ENCODE data around the gene PCDHGA1. TPM values are rescaled to one million over a fixed set of nuclear protein-coding genes. Genes with fewer than 3 reads are reported as not detected.

The PCDHGA1 gene
- polyA plus RNA-seq, 4 donors = 0.47 to 1.1 (median 0.84) TPM

DNA sequence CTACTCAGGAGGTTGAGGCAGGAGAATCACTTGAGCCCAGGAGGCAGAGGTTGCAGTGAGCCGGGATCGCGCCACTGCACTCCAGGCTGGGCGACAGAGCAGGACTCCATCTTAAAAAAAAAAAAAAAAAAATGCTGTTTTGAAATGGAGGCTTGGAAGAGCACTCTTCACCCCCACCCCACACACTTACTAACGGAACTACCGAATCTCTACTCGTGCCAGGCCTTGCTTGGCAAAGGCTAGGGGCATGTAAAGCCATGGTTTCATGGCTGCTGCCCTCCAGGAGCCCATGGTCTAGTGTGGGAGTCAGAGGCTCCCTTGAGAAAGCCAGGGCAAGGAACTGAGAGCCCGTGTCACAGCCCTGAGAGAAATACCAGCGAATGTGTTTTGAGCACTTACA, 179.8 kb downstream of the PCDHGA1 start:
- DNase-seq (ENCODE audit: low read depth in 4 of 4, low spot score in 3 of 4) = no peak

DNA sequence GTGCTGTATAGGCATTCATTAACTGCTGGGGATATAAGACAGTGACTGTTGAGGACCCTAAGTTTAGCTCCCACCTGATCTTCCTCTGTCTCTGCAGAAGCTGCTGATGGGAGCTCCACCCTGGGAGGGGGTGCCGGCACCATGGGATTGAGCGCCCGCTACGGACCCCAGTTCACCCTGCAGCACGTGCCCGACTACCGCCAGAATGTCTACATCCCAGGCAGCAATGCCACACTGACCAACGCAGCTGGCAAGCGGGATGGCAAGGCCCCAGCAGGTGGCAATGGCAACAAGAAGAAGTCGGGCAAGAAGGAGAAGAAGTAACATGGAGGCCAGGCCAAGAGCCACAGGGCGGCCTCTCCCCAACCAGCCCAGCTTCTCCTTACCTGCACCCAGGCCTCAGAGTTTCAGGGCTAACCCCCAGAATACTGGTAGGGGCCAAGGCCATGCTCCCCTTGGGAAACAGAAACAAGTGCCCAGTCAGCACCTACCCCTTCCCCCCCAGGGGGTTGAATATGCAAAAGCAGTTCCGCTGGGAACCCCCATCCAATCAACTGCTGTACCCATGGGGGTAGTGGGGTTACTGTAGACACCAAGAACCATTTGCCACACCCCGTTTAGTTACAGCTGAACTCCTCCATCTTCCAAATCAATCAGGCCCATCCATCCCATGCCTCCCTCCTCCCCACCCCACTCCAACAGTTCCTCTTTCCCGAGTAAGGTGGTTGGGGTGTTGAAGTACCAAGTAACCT, 180.7 kb downstream of the PCDHGA1 start:
- DNase-seq (ENCODE audit: low read depth in 4 of 4, low spot score in 3 of 4) = no peak

DNA sequence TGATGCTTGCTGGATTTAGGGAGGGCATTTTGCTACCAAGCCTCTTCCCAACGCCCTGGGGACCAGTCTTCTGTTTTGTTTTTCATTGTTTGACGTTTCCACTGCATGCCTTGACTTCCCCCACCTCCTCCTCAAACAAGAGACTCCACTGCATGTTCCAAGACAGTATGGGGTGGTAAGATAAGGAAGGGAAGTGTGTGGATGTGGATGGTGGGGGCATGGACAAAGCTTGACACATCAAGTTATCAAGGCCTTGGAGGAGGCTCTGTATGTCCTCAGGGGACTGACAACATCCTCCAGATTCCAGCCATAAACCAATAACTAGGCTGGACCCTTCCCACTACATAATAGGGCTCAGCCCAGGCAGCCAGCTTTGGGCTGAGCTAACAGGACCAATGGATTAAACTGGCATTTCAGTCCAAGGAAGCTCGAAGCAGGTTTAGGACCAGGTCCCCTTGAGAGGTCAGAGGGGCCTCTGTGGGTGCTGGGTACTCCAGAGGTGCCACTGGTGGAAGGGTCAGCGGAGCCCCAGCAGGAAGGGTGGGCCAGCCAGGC, 181.5 kb downstream of the PCDHGA1 start:
- no peak for DNase-seq (ENCODE audit: low read depth in 4 of 4, low spot score in 3 of 4)

- DNase-seq (ENCODE audit: low read depth in 4 of 4, low spot score in 3 of 4) = no peak
Observed at GRCh38 chr5:141512390-141512910, 182.1 kb downstream of the PCDHGA1 start.

DNA sequence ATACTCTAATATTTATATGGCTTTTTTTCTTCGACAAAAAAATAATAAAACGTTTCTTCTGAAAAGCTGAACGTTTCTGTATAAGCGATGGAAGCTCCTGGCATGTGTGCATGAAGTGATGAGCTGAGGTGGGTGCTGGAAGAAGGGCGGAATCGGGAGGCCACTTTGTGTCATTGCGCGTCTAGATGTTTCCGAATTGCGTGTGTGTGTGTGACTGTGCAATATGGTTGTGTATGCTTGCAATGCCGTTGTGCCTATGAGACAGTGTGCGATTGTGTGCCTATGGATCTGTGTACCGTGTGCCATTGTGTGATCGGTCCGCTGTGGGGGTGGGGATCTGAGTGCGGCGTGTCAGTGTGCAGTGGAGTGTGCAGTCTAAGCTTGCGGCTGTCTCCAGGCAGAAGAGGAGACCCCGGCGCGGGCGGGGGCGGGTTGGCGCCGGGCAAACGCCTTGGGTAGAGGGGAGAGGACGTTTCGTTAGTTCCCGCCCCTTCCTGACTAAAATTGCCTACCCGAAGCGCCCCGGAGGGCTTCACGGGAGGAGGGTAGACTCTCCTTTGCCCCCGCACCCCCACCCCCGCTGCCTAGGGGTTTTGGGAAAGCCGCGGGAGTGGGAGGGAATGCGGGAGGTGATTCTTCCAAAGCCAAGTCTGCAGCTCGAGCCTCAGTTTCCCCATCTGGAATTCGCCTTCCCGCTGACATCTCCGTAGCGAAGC, 182.8 kb downstream of the PCDHGA1 start:
- no peak for DNase-seq (ENCODE audit: low read depth in 4 of 4, low spot score in 3 of 4)

DNA sequence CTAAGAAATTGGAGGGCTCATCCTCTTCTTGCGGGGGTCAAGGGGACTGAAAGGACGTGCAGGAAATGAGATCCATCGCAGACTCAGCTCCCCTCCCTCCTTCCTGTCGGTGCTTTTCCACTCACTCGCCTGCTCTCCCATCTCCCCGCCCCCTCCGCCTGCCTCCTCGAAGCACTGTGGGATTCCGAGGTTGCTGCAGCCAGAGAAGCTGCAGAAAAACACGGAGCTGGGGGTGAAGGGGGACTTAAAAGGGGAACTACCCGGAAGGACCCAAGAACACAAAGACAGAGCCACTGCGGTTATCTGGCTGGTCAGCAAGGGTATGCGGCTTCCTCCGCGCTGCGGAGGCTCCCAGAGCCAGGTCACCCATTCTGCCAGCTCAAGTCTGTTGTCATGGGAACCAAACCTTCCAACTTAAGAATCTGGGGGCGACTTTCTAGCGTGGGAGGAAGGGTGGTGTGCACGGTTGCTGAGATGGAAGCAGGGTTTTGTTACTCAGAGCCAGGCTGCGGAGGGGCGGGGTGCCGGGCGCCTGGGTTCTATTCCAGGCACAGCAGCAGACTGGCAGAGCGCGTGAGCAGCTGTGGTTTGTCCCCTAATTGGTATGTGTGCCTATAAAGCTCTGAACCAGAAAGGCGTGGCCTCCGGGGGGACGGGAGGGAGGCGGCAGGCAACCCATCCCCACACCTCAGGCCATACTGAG, 183.5 kb downstream of the PCDHGA1 start:
- peak in 1 of 4 donors; percentile 77 for DNase-seq (ENCODE audit: low read depth in 4 of 4, low spot score in 3 of 4)

- no peak for DNase-seq (ENCODE audit: low read depth in 4 of 4, low spot score in 3 of 4)
Observed at GRCh38 chr5:141514330-141515133, 184.2 kb downstream of the PCDHGA1 start.

GRCh38 chr5:141515141-141515540, 184.8 kb downstream of the PCDHGA1 start:
- DNase-seq (ENCODE audit: low read depth in 4 of 4, low spot score in 3 of 4) = no peak

DNA sequence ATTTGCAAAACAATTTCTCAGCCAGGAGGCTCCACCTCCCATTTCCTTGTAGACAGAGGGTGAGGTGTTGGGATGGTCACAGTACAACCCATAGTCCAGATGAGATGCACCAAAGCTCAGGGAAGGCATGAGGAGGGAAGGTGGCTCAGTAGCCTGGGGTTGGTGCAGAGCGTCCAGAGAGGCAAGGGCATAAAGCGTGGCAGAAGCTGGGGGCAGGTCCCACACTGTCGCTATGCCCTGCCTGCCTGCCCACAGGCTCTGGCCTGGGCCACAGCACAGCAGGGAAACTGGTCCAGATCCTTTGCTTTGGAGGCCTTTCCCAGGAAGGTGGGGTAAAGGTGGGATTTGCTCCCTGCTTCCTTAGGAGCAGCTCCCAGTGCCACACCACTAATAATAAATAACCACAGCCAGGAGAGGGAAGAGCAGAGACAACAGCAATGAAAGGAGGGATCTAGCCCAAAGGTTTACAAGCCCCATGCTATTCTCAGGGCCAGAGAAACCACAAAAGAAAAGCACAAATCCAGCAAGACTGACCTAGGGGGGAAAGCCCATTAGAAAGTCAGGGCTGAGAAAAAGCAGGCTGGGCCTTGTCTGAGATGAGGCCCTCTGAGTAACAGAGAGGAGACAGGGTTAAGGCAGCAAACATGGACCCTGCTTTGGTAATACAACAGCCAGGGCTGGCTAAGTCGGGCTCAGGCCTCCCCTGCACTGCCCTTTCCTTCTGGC, 185.8 kb downstream of the PCDHGA1 start:
- DNase-seq (ENCODE audit: low read depth in 4 of 4, low spot score in 3 of 4) = no peak

DNA sequence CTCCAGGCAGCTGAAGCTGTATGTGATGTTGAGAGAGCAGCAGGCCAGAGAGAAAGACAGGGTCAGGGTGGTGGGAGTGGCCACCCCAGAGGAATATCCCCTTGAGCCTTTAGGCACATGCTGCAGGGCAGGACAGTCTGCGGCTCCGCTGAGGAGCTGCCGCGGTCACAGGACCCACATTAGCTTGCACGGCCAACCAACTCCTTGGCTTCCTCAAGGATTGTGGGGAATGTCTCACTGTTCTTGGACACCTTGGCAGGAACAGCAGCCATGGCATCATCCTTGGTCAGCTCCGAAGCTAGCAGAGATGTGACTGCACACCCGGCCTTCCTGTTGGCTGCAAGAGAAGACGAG, 186.3 kb downstream of the PCDHGA1 start:
- DNase-seq (ENCODE audit: low read depth in 4 of 4, low spot score in 3 of 4) = no peak

GRCh38 chr5:141517312-141517711, 187.0 kb downstream of the PCDHGA1 start:
- DNase-seq (ENCODE audit: low read depth in 4 of 4, low spot score in 3 of 4) = no peak

DNA sequence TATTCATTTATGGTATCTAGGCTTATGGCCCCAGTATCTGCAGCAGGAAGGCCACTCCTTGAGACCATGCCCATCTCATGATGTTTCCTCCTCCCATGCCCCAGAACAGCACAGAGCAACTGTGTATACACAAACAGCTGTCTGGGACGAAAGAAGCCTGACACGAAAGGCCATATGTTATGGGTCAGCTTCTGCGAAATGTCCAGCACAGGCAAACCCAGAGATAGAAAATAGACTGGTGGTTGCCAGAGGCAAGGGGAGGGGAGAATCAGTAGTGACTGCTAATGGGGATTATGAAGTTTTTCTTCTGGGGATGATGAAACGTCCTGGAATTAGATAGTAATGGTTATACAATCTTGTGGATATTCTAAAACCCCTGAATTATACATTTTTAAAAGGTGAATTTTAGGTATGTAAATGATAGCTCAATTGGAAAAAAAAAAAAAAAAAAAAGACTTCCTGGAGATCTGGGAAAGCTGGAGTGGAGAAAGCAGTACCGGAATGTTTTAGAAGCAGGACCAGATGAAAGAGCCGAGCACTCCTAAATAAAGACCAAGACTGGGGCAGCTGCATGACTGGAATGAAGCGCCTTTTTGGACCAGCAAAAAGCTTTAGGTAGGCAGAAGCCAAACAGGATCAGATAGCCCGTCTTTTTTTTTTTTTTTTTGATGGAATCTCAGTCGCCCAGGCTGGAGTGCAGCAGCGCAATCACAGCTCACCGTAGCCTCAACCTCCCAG, 187.7 kb downstream of the PCDHGA1 start:
- DNase-seq (ENCODE audit: low read depth in 4 of 4, low spot score in 3 of 4) = no peak

GRCh38 chr5:141518618-141519015, 188.3 kb downstream of the PCDHGA1 start:
- no peak for DNase-seq (ENCODE audit: low read depth in 4 of 4, low spot score in 3 of 4)

GRCh38 chr5:141519605-141520565, 189.6 kb downstream of the PCDHGA1 start:
- no peak for DNase-seq (ENCODE audit: low read depth in 4 of 4, low spot score in 3 of 4)

DNA sequence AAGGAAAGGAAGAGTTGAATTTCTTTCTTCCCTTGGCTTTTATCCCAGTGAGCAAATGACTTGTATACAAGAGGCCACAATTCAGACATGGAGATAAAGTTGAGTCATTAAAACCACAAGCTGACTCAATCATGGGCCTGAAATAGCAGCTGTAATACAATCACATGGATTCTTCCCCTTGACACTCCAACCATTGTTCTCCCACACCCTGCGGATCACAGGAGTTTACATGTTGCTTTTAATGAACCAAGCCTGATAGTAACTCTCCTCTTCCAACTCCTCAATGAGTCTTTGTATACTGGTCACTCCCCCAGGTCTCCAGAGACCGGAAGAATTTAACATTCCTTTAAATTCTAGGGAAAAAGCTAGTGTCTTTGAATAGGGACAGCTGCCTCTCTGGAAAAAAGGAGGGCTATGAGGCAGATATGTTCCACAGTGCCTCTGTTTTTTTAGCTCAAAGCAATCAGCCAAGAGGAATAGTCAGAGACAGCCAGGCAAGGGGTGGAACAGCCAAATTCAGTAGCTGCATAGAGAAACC, 191.0 kb downstream of the PCDHGA1 start:
- peak in 1 of 4 donors; percentile 61 for DNase-seq (ENCODE audit: low read depth in 4 of 4, low spot score in 3 of 4)

DNA sequence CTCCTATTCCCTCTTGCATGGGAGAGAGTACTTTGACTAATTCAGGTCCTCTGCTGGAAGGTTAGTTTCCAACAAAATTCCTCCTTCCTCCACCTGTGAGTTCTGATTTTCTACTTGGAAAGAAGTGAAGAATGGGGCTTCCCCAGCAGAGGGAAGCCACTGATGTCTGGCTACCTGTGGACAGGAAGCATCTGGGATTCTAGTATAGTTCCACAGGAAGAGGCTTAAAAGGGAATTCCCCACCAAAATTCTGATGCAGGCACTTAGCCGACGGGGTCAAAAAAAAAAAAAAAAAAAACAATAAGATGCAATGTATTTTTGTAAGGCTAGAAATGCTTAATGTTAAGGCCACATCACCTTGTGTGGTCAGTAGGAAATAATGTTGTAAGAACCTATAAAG, 192.0 kb downstream of the PCDHGA1 start:
- no peak for DNase-seq (ENCODE audit: low read depth in 4 of 4, low spot score in 3 of 4)

DNA sequence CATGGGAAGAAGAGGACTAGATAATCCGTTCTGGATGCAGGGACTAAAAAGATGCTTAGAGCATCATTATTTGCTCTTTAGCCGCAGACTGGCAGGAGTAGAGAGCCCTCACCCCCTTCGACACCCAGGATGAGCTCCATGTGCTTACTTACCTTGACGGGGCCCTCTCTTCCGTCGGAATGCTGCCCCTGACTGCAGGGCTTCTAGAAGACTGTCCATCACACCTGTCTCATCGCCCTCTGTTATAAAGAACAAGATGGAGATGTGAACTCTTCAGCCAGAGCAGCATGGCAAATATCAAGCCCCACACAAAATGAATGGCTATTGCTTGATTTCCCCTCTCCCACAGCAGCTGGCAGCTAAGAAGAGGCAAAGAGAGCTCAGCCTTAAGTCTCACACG, 193.7 kb downstream of the PCDHGA1 start:
- DNase-seq (ENCODE audit: low read depth in 4 of 4, low spot score in 3 of 4) = no peak
